Bronchial epithelial cell (primary cell): ENCODE results near the gene PTPN14. TPM values are rescaled to one million over a fixed set of nuclear protein-coding genes. Genes with fewer than 3 reads are reported as not detected.

Experiments
- DNase-seq: peaks from one replicate; pipeline ENCODE4 v3.0.0-alpha.2; 2010; ENCODE audit warnings: low read depth
- FAIRE-seq: peaks from 2 replicates; lab custom pipeline; 2011; peaks lifted over from hg19 to GRCh38; lab: Jason Lieb, UNC
- H3K27me3 ChIP-seq: 2 replicates; pipeline ENCODE4 v1.5.1; 2011; ENCODE audit warnings: low read length; ENCODE audit not compliant: control insufficient read depth, insufficient read depth
- H3K36me3 ChIP-seq: 2 replicates; pipeline ENCODE4 v1.5.1; 2011; ENCODE audit warnings: low read length; ENCODE audit not compliant: control insufficient read depth, insufficient read depth
- H3K4me3 ChIP-seq: 2 replicates; pipeline ENCODE4 v1.5.1; 2011; ENCODE audit warnings: mild to moderate bottlenecking, low read depth, low read length, control low read depth
- total RNA-seq: library from RNA; depleted of rRNA; stranded (reverse); fragments of >200 nt; gene quantifications from 2 replicates; pipeline ENCODE4 v1.2.1, GENCODE V29; 2014
- TF ChIP-seq, protein P1 (sequence below): IDR thresholded peaks from 2 replicates; pipeline ENCODE4 v1.5.1; 2011; ENCODE audit warnings: mild to moderate bottlenecking, moderate library complexity, low read length, control low read depth, inconsistent platforms; ENCODE audit not compliant: insufficient read depth, severe bottlenecking

The PTPN14 gene
- total RNA-seq, 1 donor from 2014 or later: 28.4 TPM

DNA sequence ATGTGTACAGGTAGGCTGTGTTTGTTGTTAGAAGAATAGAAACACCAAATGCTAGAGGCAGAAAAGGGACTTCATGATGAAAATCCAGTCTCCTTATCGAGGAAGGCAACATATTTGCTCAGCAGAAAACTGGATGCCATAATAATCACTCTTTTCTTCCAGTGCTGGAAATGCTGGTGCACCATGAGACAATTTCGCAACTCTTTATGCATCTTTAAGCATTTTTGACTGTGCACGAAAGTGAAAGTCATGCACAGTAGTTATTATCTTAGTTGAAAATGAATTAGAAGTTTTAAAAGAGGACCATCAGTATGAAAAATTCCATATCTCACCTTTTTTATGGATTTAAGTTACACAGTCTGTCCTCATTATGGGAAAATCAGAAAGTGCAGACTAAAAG is 241.4 kb downstream of the PTPN14 start:
- H3K27me3 ChIP-seq: no peaks in the 10 kb centered on the region
- DNase-seq: no peak
- no peak overlapping the region for H3K4me3 ChIP-seq
- peaks cover 3% of the 10 kb centered on the region for H3K36me3 ChIP-seq
- FAIRE-seq: no peak
- TF ChIP-seq, protein P1, sequence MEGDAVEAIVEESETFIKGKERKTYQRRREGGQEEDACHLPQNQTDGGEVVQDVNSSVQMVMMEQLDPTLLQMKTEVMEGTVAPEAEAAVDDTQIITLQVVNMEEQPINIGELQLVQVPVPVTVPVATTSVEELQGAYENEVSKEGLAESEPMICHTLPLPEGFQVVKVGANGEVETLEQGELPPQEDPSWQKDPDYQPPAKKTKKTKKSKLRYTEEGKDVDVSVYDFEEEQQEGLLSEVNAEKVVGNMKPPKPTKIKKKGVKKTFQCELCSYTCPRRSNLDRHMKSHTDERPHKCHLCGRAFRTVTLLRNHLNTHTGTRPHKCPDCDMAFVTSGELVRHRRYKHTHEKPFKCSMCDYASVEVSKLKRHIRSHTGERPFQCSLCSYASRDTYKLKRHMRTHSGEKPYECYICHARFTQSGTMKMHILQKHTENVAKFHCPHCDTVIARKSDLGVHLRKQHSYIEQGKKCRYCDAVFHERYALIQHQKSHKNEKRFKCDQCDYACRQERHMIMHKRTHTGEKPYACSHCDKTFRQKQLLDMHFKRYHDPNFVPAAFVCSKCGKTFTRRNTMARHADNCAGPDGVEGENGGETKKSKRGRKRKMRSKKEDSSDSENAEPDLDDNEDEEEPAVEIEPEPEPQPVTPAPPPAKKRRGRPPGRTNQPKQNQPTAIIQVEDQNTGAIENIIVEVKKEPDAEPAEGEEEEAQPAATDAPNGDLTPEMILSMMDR: no peak

DNA sequence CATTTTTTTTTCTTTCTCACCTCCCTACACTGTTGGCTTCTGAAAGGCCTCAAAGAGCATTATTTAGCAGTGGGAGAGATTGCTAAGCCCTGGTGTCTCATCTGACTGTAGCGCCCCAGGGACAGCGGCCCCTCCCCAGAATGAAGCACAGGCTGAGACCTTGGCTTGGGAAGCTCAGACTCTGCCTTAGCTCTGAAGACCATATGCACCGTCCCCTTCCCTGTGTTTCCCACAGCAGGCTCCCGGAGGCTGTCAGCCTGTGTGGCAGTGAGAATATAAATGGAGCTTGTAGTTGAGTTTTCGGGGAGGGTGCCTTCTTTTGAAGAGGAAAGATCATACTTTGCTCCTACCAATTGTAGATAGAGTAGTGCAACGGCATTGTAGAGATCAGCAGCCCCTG is 245.1 kb downstream of the PTPN14 start:
- DNase-seq: no peak

DNA sequence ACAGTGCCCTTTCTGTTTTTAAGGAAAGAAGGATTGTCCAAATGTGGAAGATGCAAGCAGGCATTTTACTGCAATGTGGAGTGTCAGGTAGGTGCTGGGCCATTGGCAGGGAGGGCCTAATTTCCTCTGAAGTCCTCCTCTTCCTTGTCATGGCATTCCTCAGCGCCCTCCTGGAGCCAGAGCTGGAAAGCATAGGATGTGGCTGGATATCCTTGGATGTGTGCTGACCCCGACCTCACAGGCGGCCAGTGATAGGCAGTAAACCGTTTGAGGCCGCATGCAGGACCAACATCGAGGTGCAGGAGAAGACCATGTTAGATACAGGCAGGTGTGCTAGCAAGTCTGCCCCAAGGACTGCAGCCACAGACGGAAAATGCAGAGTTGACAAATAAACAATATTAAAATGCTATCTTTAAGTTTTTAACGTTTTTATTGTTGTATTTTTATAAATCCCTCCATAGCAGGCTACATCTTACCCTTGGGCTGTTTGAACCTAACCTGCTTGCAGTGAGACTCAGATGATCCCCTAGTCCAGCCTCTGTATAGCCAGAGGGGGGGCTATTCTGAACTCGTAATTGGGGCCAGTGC is 246.1 kb downstream of the PTPN14 start:
- TF ChIP-seq, protein P1: no peak
- FAIRE-seq (no peak), DNase-seq (no peak)
- H3K27me3 ChIP-seq: no peaks in the 10 kb centered on the region
- no peak overlapping the region for H3K4me3 ChIP-seq
- no peaks in the 10 kb centered on the region for H3K36me3 ChIP-seq

More for the DNA sequence above, 245.1 kb downstream of the PTPN14 start:
- Histone ChIP-seq H3K27me3 (no peaks in the 10 kb centered on the region), H3K36me3 (peaks cover under 1% of the 10 kb centered on the region), H3K4me3 (no peak overlapping the region)
- no peak for FAIRE-seq
- TF ChIP-seq, protein P1: no peak

DNA sequence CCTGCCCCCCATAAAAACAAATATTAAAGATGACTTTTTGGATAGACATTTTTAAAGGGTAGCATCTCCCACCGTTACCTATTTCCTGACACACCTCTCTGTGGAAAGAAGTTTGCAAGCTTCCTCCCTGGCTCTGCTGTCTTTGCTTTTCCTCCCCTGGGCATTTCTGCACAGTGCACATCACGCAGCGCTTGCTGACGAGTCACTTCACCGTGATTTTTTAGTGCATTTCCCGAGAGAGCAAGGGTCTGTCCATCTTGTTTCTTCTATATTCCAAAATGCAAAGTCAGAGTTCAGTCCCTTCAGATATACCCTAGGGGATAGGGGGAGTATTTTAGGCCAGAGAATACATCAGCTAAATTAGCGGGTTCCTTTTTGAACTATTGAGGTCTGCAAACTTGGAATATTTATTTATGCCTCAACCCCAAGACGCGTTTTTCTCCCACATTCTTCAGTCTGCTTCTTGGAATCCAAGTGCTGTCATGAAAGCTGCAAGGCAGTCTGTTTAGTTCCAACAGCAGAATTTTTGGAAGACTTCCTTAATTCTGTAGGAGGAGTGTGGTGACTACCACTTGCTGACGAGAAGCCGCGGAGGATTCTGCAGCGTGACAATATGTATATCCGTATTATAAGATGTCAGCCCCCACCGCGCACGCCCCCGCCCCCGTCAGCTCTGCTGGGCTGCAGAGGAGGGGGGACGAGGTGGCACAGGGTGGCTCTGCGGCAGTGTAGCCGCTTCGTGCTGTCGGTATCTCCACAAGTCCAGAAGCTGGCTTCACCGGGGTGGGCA is 248.1 kb downstream of the PTPN14 start:
- TF ChIP-seq, protein P1: no peak
- FAIRE-seq: no peak
- H3K4me3 ChIP-seq: no peak overlapping the region

DNA sequence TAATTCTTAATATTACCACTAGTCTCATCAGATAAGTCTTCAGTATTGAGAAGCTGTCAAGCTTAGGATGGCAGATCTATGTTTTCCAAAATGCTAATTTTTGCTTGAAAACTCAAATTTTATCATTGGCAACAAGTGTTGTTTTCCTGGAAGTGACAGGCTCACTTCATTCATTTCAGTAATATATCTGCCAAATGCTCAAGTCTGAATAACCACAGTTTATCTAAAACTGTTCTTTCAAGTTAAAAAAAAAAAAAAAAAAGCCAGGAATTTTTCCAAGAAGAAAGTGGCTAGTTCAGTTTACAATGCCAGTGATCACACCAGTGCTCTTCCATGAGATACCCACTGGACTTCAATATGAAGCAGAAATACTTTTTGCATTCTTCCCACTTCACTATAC is 249.9 kb downstream of the PTPN14 start:
- no peaks in the 10 kb centered on the region for H3K36me3 ChIP-seq
- TF ChIP-seq, protein P1: no peak
- H3K27me3 ChIP-seq: no peaks in the 10 kb centered on the region
- FAIRE-seq (no peak), DNase-seq (no peak)
- H3K4me3 ChIP-seq: no peak overlapping the region

More for the DNA sequence above, 248.1 kb downstream of the PTPN14 start:
- no peaks in the 10 kb centered on the region for H3K36me3 ChIP-seq
- no peaks in the 10 kb centered on the region for H3K27me3 ChIP-seq
- no peak for DNase-seq
